NK-92 treated with Interleukin-12 subunit alpha and Interleukin-12 subunit beta, amount 100 ng/mL, for 24 hours (cell line): Measurements from ENCODE around the gene EBPL.
"Not testable (repeated sequence)": the region's sequence is repeated elsewhere in the genome, so short reads cannot be mapped to it uniquely, and the experiment has no call there.

Experiments
- DNase-seq: peaks from one replicate; lab custom pipeline; 2025; lab: John Stamatoyannopoulos, UW

Gene EBPL

DNA sequence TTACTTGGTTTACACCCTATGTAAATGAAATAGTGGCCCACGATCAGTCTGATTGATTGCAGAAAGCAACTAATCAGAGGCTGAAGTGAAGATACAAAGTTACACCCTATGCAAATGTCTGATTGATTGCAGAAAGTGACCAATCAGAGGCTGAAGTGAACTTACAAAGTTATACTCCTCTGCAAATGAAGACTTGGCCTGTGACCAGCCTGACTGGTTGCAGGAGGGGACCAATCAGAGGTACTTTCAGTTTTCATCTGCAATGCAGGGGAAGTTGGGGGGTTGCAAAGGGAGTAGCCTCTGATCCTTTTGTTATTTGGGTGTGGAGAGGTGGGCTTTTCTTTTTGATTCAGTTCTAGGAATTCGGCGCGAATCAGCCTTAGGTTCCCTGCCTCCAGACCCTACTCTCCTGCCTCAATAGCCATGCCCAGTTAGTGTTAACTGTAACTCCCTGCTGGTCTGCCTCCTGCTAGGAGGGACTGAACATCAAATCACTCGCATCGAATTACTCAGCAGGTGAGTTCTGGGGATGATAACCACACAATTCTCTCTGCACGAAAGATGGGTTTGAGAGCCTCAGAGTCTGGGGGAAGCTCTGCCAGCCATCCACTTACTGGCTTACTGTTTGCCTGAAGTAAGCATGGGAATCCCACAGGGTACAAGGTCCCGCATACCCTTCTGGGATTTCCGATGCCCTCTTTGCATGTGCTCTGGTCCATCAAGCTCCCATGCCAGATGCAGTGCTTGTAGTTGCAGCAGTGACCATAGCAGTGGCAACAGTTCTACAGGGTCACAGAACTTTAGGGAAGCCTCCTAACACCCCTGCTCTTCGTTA lies 55.5 kb downstream of the EBPL start:
- peak; percentile 14 for DNase-seq

DNA sequence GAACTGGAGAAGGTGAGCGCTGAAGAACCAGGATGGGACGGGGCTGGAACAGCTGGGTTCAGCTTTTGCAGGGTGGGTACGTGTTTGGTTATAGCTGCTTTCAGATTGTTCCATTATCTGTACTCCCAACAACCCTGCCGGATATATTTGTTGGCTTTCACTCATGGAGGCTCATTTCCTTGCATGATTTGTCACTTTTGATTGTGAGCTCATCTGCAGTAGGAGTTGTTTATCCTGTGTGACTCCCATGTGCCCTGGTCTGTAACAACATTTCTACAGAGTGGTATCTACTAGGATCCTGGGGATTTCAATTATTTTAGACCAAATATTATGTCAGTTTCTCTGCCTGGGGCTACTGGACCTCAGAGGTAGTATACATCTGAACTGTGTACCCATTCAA lies 57.6 kb downstream of the EBPL start:
- DNase-seq = no peak

DNA sequence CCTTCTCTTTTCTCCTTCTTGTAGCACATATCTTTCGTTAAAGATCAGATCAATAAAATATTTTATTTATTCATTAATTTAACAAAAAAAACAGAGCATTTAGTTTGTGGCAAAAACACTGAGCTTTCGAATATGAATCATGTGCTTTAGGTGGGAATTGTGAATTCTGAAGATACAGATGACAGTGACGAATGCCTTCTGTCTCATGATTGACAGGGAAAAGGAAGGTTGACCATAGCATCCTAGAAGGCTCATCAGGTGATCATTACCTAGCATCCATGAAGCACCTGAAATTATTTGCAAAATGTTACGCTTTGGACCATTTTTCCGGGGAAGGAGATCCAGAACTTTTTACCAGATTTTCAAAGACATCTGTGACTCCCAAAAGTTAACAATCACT lies 59.1 kb downstream of the EBPL start:
- DNase-seq = no peak

DNA sequence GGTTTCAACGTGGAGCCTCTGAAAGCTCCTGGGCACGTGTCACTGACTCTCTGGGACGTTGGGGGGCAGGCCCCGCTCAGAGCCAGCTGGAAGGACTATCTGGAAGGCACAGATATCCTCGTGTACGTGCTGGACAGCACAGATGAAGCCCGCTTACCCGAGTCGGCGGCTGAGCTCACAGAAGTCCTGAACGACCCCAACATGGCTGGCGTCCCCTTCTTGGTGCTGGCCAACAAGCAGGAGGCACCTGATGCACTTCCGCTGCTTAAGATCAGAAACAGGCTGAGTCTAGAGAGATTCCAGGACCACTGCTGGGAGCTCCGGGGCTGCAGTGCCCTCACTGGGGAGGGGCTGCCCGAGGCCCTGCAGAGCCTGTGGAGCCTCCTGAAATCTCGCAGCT lies 60.7 kb downstream of the EBPL start:
- DNase-seq = no peak

DNA sequence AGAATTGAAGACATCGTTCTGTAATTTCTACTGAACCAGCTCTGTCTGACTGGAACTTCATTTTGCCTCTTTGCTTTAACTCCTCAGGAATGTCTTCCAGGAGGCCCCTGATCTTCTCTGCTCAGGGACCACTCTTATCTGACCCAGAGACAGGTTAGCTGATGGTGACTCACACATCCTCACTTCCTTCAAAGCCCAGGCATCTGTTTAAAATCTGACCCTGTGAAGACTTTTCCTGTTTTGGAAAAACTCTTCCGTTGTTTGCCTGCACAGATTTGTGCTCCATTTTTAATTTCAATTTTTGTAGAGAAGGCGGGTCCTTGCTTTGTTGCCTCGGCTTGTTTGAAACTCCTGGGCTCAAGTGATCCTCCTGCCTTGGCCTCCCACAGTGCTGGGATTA lies 61.3 kb downstream of the EBPL start:
- DNase-seq = no peak

DNA sequence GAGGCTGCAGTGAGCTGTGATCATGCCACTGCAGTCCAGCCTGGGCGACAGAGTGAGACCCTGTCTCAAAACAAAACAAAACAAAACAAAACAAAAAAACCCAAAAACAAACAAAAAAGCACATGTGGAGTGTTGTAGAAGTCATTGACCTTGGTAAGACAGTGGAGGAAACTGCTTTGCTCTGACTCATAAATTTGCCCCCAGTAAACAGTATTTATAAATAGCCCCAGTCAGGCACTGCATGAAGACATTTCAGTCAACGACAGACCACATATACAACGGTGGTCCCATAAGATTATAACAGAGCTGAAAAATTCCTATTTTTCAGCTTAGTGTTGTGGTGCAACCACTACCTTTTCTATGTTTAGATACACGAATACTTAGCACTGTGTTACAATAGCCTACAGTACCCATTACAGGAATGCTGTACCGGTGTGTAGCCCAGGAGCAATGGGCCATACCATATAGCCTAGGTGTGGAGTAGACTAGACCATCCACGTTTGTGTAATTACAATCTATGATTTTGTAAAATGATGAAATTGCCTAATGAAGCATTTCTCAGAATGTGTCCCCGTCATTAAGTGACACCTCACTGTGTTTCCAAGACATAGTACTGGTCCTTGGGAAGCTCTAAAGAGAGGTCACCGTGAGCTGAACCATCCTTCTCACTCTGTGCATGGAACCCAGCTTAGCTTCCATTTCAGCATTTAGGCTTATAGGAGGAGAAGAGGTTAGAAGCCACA lies 61.9 kb downstream of the EBPL start:
- no peak for DNase-seq

DNA sequence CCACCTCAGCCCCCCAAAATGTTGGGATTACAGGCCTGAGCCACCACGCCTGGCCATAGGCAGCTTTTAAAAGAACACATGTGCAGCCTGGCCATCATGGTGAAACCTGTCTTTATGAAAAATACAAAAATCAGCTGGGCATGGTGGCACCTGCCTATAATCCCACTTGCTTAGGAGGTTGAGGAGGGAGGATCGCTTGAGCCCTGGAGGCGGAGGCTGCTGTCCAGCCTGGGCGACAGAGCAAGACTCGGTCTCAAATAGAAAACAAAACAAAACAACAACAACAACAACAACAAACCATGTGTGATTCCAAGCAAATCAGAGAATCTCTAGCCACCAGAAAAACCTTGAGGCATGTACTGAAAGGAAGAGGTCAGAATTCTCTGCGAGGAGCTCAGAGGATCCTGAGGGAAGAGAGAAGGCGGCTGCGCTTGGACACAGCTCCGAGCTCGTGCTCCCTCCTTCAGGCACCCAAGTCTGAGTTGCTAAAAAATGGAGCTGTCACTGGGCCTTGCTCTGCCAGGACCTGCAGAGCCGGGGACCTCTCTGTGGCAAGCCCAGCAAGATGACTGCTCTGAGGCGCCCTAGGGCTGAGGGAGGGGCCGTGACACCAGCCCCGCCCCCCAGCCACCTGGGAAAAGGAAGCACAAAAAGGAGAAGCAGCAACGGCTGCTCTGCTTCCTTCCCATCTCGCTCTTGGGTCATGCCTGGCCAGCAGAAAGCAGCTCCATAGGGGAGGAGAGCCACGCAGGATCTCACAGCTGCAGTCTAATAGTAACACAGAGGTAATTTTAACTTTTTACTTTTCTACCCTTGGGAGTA lies 63.2 kb downstream of the EBPL start, which contains the start of gene ARL11:
ARL11 (plus strand) TSS at position 677 of the 822 bp plus-strand sequence. CDS start 1,941 bp downstream, outside the sequence.
- DNase-seq = no peak

DNA sequence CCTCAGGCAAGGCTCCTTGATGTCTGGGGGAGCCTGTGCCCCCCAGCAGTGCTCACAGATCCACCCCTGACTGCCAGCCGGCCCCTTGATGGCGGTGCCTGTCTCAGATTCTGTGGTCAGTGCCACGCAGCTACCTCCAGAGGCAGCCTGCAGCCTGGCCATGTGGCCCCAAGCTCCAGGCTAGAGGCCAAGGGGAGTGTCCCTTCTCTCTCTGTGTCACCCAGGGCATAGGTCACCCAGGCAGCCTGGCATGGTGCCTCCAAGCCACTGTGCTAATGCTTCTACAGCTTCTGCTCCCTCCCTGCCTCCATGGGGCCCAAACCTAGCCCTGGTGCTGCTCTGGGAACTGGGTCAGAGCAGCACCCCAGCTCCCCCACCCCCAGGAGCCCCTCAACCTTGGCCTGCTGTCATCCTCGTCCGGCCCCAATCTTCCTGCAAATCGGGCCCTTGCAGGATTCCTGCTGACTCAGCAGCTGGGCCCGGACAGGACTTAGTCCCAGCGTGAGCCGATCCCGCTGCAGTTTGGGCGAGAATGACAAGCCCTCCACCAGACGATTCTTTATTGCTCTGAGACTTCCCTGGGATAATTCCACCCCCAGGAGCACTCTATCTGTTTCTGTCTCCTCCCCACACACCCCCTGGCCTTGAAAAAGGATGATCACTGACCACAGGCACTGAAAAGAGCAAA lies 65.8 kb downstream of the EBPL start:
- DNase-seq = no peak

DNA sequence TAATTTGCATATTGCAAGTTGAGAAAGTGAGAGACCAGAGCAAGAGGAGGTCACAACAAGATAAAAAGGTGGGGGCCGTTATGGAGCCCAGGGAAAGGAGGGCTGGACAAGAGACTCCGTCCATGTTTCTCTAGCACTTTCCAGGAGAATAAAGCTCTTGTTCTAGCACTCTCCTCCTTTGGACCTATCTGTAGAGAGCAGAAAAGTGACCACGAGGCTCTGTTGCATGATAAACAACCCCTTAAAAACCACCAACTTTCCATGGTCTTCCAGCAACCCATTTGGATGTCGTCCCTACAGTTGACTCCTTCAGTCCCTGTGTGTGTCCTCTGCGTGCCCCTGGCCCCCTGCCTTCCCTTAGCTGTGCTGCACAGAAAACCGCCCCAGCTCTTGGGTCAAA lies 67.1 kb downstream of the EBPL start:
- DNase-seq = no peak

DNA sequence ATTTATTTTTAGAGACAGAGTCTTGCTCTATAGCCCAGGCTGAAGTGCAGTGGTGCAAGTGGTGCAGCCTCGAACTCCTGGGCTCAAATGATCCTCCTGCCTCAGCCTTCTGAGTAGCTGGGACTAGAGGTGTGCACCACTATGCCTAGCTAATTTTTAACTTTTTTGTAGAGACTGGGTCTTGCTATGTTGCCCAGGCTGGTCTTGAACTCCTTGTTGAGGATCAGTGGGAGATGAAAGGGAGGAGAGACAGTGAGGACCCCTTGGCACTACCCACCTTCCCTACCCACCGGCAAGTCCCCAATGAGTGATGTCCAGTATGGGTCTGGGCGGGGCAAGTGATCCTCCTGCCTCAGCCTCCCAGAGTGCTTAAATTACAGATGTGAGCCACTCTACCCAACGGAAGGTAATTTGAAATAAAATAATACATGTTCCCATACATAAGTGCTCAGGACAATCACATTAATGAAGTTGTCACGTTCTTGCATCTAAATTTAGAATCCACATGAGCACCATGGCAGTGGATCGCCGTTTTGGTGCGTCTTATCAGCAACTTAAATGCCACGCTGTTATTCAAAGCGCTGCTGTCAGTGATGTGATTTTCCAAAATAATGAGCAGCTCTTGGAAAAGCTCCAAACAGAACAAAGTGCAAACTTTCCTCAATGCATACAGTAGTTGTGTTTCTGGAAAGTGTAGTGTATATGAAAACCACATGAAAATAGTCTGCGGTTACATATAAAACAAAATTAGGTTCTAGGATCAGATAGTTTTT lies 68.9 kb downstream of the EBPL start:
- no peak for DNase-seq

DNA sequence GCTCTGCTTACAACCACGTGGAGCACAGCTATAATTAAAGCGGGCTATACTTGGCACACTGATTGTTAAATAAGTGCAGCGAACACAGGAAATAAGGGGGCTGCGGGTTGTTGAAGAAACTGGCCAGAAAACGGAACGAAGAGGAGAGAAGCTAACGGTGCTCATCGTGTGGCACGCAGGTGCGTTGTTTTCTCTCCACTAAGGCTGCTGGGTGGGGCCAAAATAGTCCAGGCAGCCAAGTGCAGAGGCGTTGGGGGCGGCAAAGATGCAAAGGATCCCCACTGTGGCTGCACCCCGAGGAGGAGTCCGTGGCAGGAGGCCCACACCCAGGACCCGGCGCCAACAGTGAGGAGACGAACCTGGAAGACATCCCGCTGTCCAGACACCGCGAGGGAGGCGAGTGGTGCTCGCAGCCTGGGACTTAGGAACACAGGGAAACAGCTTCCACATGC lies 71.1 kb downstream of the EBPL start:
- no peak for DNase-seq

DNA sequence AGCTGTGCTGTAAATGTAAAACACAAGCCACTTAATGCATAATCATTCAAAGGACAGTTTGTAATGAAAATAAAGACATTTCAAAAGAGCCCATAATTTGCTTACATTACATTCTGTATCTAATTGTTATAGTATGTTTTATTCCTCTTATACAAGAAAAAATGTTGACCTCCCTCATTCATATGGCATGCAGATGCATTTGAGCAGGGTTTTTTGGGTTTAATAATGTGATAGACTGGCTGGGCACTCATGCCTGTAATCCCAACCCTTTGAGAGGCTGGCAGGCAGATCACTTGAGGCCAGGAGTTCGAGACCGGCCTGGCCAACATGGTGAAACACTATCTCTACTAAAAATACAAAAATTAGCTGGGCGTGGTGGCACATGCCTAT lies 74.6 kb downstream of the EBPL start:
- DNase-seq = no peak

DNA sequence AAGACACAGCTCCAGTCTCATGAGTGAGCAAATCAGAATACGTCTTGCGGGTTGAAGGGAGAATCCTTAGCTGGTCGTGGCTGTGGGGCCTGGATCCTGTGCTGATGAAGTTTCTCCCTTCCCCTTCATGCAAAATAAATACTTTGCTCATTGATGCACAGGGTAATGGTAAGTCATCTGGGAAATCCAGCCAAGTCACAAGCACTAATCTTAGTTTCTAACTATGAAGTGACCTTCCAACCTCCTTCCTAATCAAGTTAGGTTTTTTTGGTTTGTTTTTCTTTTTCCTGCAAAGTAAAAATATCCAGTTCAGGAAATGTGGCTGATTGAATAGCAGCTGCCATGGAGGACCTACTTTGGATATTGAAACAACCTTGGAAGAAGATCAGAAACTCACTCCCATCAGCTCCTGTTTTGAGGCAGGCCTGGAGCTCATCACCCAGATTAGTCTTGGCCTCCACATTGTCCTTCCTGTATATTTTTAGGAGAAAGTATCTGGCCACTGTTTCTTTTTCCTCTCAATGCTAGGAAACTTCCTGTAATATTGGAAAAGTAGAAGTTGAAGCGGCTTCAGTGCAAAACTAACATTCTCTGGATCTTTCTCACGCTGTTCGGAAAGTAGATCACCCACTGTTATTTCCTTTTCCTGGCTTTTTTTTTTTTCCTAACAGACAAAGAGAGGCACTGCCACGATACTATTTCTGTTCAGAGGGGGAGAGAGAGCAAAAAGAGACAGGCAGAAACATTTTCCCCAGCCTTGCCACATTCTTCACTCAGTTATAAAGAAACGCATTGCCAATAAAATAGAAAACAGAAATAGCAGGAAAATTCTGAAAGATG lies 75.2 kb downstream of the EBPL start:
- DNase-seq = no peak

DNA sequence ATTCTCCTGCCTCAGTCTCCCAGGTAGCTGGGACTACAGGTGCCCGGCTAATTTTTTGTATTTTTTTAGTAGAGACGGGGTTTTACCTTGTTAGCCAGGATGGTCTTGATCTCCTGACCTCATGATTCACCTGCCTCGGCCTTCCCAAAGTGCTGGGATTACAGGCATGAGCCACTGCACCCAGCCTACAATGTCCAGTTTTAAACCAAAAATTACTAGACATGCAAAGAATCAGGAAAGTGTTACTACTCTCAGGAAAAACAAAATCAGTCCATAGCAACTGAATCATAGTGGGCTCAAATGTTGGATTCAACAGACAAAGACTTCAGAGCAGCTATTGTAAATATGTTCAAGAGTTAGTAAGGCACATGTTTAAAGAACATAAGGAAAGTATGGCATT lies 79.2 kb downstream of the EBPL start:
- not testable (repeated sequence) for DNase-seq
